Naive thymus-derived CD4-positive, alpha-beta T cell (primary cell): Measurements from ENCODE around the gene C1S. TPM values are rescaled to one million over a fixed set of nuclear protein-coding genes. Genes with fewer than 3 reads are reported as not detected.

Experiments
- ATAC-seq: fragments of 150-1000 bp; cut with Tn5 transposase; 2 replicates; pipeline ENCODE4 v1.10.0; 2021; ENCODE audit warnings: mild to moderate bottlenecking, moderate library complexity
- CTCF ChIA-PET: fragments of 350-600 bp; sonication (Branson Sonifier 250); formaldehyde crosslinking; loops from one replicate; lab custom pipeline; 2021; ENCODE audit warnings: antibody characterized with exemption; lab: Charles Lee
- POLR2A ChIA-PET: fragments of 350-600 bp; sonication (Branson Sonifier 250); formaldehyde crosslinking; loops from one replicate; lab custom pipeline; 2021; ENCODE audit warnings: antibody characterized with exemption, inconsistent platforms; lab: Charles Lee
- DNase-seq, 9 donors: peaks; one replicate each; pipeline versions ENCODE4 v3.0.0 to v3.0.0-alpha.2; 2020 to 2022; ENCODE audit warnings: mixed read lengths in 1 of 9
- H3K27ac ChIP-seq: one replicate; pipeline ENCODE4 v1.7.0; 2013; ENCODE audit warnings: mild to moderate bottlenecking, low read depth, low read length, moderate library complexity
- H3K27me3 ChIP-seq, 2 donors: one replicate each; pipeline ENCODE4 v1.7.0; 2013; ENCODE audit warnings: low read length in 2 of 2, mild to moderate bottlenecking in 2 of 2, moderate library complexity in 2 of 2; ENCODE audit not compliant: control insufficient read depth in 2 of 2, insufficient read depth in 2 of 2
- H3K36me3 ChIP-seq, 3 experiments: 1 replicate in 2 of 3; 2 replicates in 1 of 3; pipeline ENCODE4 v1.7.0; 2013; ENCODE audit warnings: low read length in 3 of 3, mild to moderate bottlenecking in 3 of 3, moderate library complexity in 1 of 3; ENCODE audit not compliant: insufficient read depth in 3 of 3, control insufficient read depth in 2 of 3
- H3K4me1 ChIP-seq, 2 donors: one replicate each; pipeline ENCODE4 v1.7.0; 2013; ENCODE audit warnings: low read length in 2 of 2, mild to moderate bottlenecking in 2 of 2, moderate library complexity in 1 of 2; ENCODE audit not compliant: control insufficient read depth in 2 of 2, insufficient read depth in 2 of 2
- H3K4me3 ChIP-seq: 2 replicates; pipeline ENCODE4 v1.7.0; 2013; ENCODE audit warnings: mild to moderate bottlenecking, low read length
- H3K9me3 ChIP-seq, 3 experiments: 1 replicate in 2 of 3; 2 replicates in 1 of 3; pipeline ENCODE4 v1.7.0; 2013; ENCODE audit warnings: low read length in 3 of 3; ENCODE audit not compliant: control insufficient read depth in 2 of 3
- H3K27ac Mint-ChIP-seq, 9 donors: one replicate each; pipeline ENCODE4 v1.8.0; 2020 to 2022; ENCODE audit warnings: mixed read lengths in 9 of 9, mild to moderate bottlenecking in 8 of 9, moderate library complexity in 5 of 9, inconsistent platforms in 2 of 9
- H3K27me3 Mint-ChIP-seq, 5 donors: one replicate each; pipeline ENCODE4 v1.8.0; 2021 to 2022; ENCODE audit warnings: mixed read lengths in 5 of 5, mild to moderate bottlenecking in 1 of 5
- H3K36me3 Mint-ChIP-seq, 5 donors: one replicate each; pipeline ENCODE4 v1.8.0; 2020 to 2022; ENCODE audit warnings: mixed read lengths in 5 of 5, mild to moderate bottlenecking in 3 of 5, inconsistent platforms in 1 of 5
- H3K4me1 Mint-ChIP-seq, 7 donors: one replicate each; pipeline ENCODE4 v1.8.0; 2020 to 2022; ENCODE audit warnings: mixed read lengths in 7 of 7, mild to moderate bottlenecking in 3 of 7, inconsistent platforms in 1 of 7
- H3K4me3 Mint-ChIP-seq, 10 donors: one replicate each; pipeline ENCODE4 v1.8.0; 2020 to 2022; ENCODE audit warnings: mild to moderate bottlenecking in 10 of 10, mixed read lengths in 10 of 10, moderate library complexity in 6 of 10, inconsistent platforms in 2 of 10
- H3K9me3 Mint-ChIP-seq, 11 donors: one replicate each; pipeline ENCODE4 v1.8.0; 2020 to 2022; ENCODE audit warnings: mixed read lengths in 11 of 11, mild to moderate bottlenecking in 4 of 11, inconsistent platforms in 1 of 11, moderate library complexity in 1 of 11
- intact Hi-C, 2 donors: fragments of 100-400 bp; cut with micrococcal nuclease; formaldehyde crosslinking; loops; one replicate each; pipeline ENCODE4 v1.15.1; 2023
- polyA plus RNA-seq, 2 donors: library from polyadenylated mRNA; unstranded; fragments of 300-500 nt; fragmentation: Illumina TruSeq; gene quantifications; one replicate each; pipeline ENCODE4 v1.2.3, GENCODE V29; 2021
- total RNA-seq, 6 experiments: library from RNA in 5 of 6; stranded (reverse) in 5 of 6; gene quantifications; 1 replicate in 5 of 6; 2 replicates in 1 of 6; pipeline ENCODE4 v1.2.3 and lab custom pipeline; 2021 to 2026

Gene C1S
- total and polyA plus RNA-seq, 7 experiments from 2014 or later = 2.0 to 3.9 (median 3.0) TPM; not detected in 2

- Histone ChIP-seq H3K4me1 (peaks cover 7 to 8% of the 10 kb centered on the region in 2 donors), H3K9me3 (no peaks in the 10 kb centered on the region), H3K4me3 (no peak overlapping the region), H3K27me3 (no peaks in the 10 kb centered on the region), H3K36me3 (no peaks in the 10 kb centered on the region), H3K27ac (no peak overlapping the region)
- ATAC-seq (no peak), DNase-seq (no peak)
- POLR2A ChIA-PET = no interaction called here
- intact Hi-C loops = loop anchor here in 1 of 2 donors (5.0 kb wide), 2 partner anchors 118 to 223 kb away; partner anchors contain the start of genes EMG1, PHB2 and TPI1
- peaks cover 0 to 14% (median 9%) of the 10 kb centered on the region in 7 donors for H3K4me1 Mint-ChIP-seq
- no peak overlapping the region for H3K27ac Mint-ChIP-seq
- H3K9me3 Mint-ChIP-seq = no peaks in the 10 kb centered on the region
- H3K4me3 Mint-ChIP-seq = peak overlapping the region in 1 of 10 donors; percentile 15
- CTCF ChIA-PET = interaction anchor here (0.6 to 1.3 kb wide), 3 partner anchors 19 to 401 kb away, joined by 3 to 7 read pairs (median 3); partner anchors contain the start of genes C1RL and ZNF384
- H3K36me3 Mint-ChIP-seq = no peaks in the 10 kb centered on the region
- H3K27me3 Mint-ChIP-seq = no peaks in the 10 kb centered on the region
These were observed 29.9 kb downstream of the C1S start for GRCh38 chr12:7090222-7090998.

GRCh38 chr12:7091171-7091570 is 30.7 kb downstream of the C1S start:
- Mint-ChIP-seq H3K36me3 (no peaks in the 10 kb centered on the region), H3K27ac (peak overlapping the region in 1 of 9 donors; percentile 29), H3K4me3 (peak overlapping the region in 4 of 10 donors; percentile 35 to 81 (median 61))

GRCh38 chr12:7091660-7092228 is 31.2 kb downstream of the C1S start:
- ChIA-PET CTCF (interaction anchor here (0.9 to 1.4 kb wide), 4 partner anchors 17 to 165 kb away, joined by 3 to 7 read pairs (median 4); partner anchors contain the start of gene C1RL), POLR2A (interaction anchor here (0.5 to 1.2 kb wide), 4 partner anchors 16 to 1035 kb away, joined by 3 to 4 read pairs (median 3); no protein-coding TSS in a partner anchor)
- H3K27me3 Mint-ChIP-seq = no peaks in the 10 kb centered on the region
- Histone ChIP-seq H3K36me3 (no peaks in the 10 kb centered on the region), H3K27ac (peak overlapping the region; percentile 44), H3K4me1 (peaks cover 7 to 8% of the 10 kb centered on the region in 2 donors), H3K27me3 (no peaks in the 10 kb centered on the region), H3K4me3 (peak overlapping the region; percentile 66), H3K9me3 (no peaks in the 10 kb centered on the region)
- intact Hi-C loops = loop anchor here (1.0 to 5.0 kb wide), 9 partner anchors 17 to 224 kb away; partner anchors contain the start of genes C12orf57 (in 2 of the 2), LPCAT3 (in 2 of the 2), C1RL (in 1 of the 2) and EMG1 (in 1 of the 2)
- no peaks in the 10 kb centered on the region for H3K9me3 Mint-ChIP-seq
- peak overlapping the region; percentile 76 to 91 (median 86) for H3K4me3 Mint-ChIP-seq
- peaks cover 0 to 14% (median 9%) of the 10 kb centered on the region in 7 donors for H3K4me1 Mint-ChIP-seq
- ATAC-seq (no peak), DNase-seq (no peak)
- peaks cover 0 to 2% (median 0%) of the 10 kb centered on the region in 5 donors for H3K36me3 Mint-ChIP-seq
- H3K27ac Mint-ChIP-seq = peak overlapping the region in 8 of 9 donors; percentile 65 to 94 (median 78)

More at GRCh38 chr12:7091171-7091570, 30.7 kb downstream of the C1S start:
- CTCF ChIA-PET = interaction anchor here (0.9 to 1.3 kb wide), 3 partner anchors 18 to 164 kb away, joined by 3 to 7 read pairs (median 4); partner anchors contain the start of gene C1RL
- Mint-ChIP-seq H3K27me3 (no peaks in the 10 kb centered on the region), H3K4me1 (peaks cover 0 to 14% (median 9%) of the 10 kb centered on the region in 7 donors), H3K9me3 (no peaks in the 10 kb centered on the region)
- H3K9me3 ChIP-seq = no peaks in the 10 kb centered on the region
- H3K27ac ChIP-seq = no peak overlapping the region
- H3K27me3 ChIP-seq = no peaks in the 10 kb centered on the region
- no peak overlapping the region for H3K4me3 ChIP-seq
- intact Hi-C loops = loop anchor here in 1 of 2 donors (5.0 kb wide), 2 partner anchors 119 to 224 kb away; partner anchors contain the start of genes EMG1, PHB2 and TPI1
- ATAC-seq = no peak
- DNase-seq = no peak
- peaks cover 7 to 8% of the 10 kb centered on the region in 2 donors for H3K4me1 ChIP-seq
- no peaks in the 10 kb centered on the region for H3K36me3 ChIP-seq
- POLR2A ChIA-PET = interaction anchor here (1.0 to 1.2 kb wide), 2 partner anchors 17 to 146 kb away, joined by 3 to 4 read pairs; no protein-coding TSS in a partner anchor

GRCh38 chr12:7092229-7092985 is 31.9 kb downstream of the C1S start, which contains the start of gene C1R:
Gene C1R, minus strand, starts transcription at chr12:7092445. Its CDS starts 57 bp downstream, at chr12:7092388.
- Mint-ChIP-seq H3K4me3 (peak within 1 kb of the TSS; percentile 76 to 91 (median 86)), H3K36me3 (peaks cover 0 to 2% (median 0%) of the 10 kb centered on the region in 5 donors), H3K27ac (peak within 1 kb of the TSS in 8 of 9 donors; percentile 65 to 94 (median 78)), H3K9me3 (no peaks in the 10 kb centered on the region), H3K27me3 (no peaks in the 10 kb centered on the region), H3K4me1 (peaks cover 0 to 14% (median 9%) of the 10 kb centered on the region in 7 donors)
- Histone ChIP-seq H3K27me3 (no peaks in the 10 kb centered on the region), H3K36me3 (no peaks in the 10 kb centered on the region), H3K4me3 (peak within 1 kb of the TSS; percentile 66), H3K9me3 (no peaks in the 10 kb centered on the region), H3K27ac (peak within 1 kb of the TSS; percentile 44), H3K4me1 (peaks cover 7 to 8% of the 10 kb centered on the region in 2 donors)
- POLR2A ChIA-PET = interaction anchor here (0.5 to 0.9 kb wide), 3 partner anchors 11 to 1035 kb away, joined by 3 read pairs; no protein-coding TSS in a partner anchor
- ATAC-seq (peak; percentile 81), DNase-seq (peak; percentile 46 to 71 (median 64))
- CTCF ChIA-PET = interaction anchor here (0.7 to 2.1 kb wide), 8 partner anchors 16 to 788 kb away, joined by 3 to 14 read pairs (median 4); partner anchors contain the start of gene C1RL
- intact Hi-C loops = loop anchor here (1.0 to 5.0 kb wide), 9 partner anchors 16 to 225 kb away; partner anchors contain the start of genes C12orf57 (in 2 of the 2), LPCAT3 (in 2 of the 2), C1RL (in 1 of the 2) and EMG1 (in 1 of the 2)

GRCh38 chr12:7092986-7093460 is 32.5 kb downstream of the C1S start:
- POLR2A ChIA-PET = interaction anchor here (0.9 kb wide), 1 partner anchor 10 kb away, joined by 3 read pairs; no protein-coding TSS in a partner anchor
- no peaks in the 10 kb centered on the region for H3K27me3 Mint-ChIP-seq
- Histone ChIP-seq H3K27ac (no peak overlapping the region), H3K9me3 (no peaks in the 10 kb centered on the region), H3K36me3 (no peaks in the 10 kb centered on the region), H3K27me3 (no peaks in the 10 kb centered on the region), H3K4me1 (peaks cover 7 to 8% of the 10 kb centered on the region in 2 donors), H3K4me3 (no peak overlapping the region)
- ATAC-seq (no peak), DNase-seq (no peak)
- H3K9me3 Mint-ChIP-seq = no peaks in the 10 kb centered on the region
- intact Hi-C loops = loop anchor here (1.0 to 5.0 kb wide), 9 partner anchors 15 to 226 kb away; partner anchors contain the start of genes C12orf57 (in 2 of the 2), LPCAT3 (in 2 of the 2), C1RL (in 1 of the 2) and EMG1 (in 1 of the 2)
- peak overlapping the region in 2 of 9 donors; percentile 74 to 81 for H3K27ac Mint-ChIP-seq
- peak overlapping the region in 5 of 10 donors; percentile 76 to 90 (median 86) for H3K4me3 Mint-ChIP-seq
- peaks cover 0 to 2% (median 0%) of the 10 kb centered on the region in 5 donors for H3K36me3 Mint-ChIP-seq
- H3K4me1 Mint-ChIP-seq = peaks cover 0 to 14% (median 9%) of the 10 kb centered on the region in 7 donors
- CTCF ChIA-PET = interaction anchor here (0.7 to 2.1 kb wide), 6 partner anchors 15 to 787 kb away, joined by 3 to 14 read pairs (median 4); partner anchors contain the start of gene C1RL
